Erythroblast (primary cell): ENCODE data around the gene BTNL9.

ENCODE experiments used
- GATA1 ChIP-seq: IDR thresholded peaks from 2 replicates; pipeline ENCODE4 v1.6.1; 2011; ENCODE audit warnings: low read depth, mild to moderate bottlenecking, control low read depth, low read length, moderate library complexity
- POLR2A ChIP-seq: IDR thresholded peaks from 2 replicates; pipeline ENCODE4 v1.6.1; 2011; ENCODE audit warnings: mild to moderate bottlenecking, low read length

GRCh38 chr5:181044093-181044599, 4.1 kb downstream of the BTNL9 start:
- TF ChIP-seq POLR2A (no peak), GATA1 (no peak)
